GM12872 (cell line): ENCODE data around the gene FOSB.

Experiments
- CTCF ChIP-seq: IDR thresholded peaks from 3 replicates; pipeline ENCODE4 v1.5.1; 2011; ENCODE audit warnings: low read depth, mild to moderate bottlenecking, low read length, moderate library complexity; ENCODE audit not compliant: insufficient read depth

Gene FOSB

GRCh38 chr19:45469945-45470761, 2.4 kb downstream of the FOSB start:
- TF ChIP-seq CTCF: no peak

DNA sequence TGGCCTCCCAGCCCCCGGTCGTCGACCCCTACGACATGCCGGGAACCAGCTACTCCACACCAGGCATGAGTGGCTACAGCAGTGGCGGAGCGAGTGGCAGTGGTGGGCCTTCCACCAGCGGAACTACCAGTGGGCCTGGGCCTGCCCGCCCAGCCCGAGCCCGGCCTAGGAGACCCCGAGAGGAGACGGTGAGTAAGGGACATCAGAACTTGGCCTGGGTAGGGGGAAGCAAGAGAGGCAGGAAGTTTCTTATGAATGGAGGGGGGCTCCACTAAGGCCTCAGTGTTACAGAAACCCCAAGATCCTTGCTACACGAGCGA, 2.9 kb downstream of the FOSB start:
- TF ChIP-seq CTCF: no peak

DNA sequence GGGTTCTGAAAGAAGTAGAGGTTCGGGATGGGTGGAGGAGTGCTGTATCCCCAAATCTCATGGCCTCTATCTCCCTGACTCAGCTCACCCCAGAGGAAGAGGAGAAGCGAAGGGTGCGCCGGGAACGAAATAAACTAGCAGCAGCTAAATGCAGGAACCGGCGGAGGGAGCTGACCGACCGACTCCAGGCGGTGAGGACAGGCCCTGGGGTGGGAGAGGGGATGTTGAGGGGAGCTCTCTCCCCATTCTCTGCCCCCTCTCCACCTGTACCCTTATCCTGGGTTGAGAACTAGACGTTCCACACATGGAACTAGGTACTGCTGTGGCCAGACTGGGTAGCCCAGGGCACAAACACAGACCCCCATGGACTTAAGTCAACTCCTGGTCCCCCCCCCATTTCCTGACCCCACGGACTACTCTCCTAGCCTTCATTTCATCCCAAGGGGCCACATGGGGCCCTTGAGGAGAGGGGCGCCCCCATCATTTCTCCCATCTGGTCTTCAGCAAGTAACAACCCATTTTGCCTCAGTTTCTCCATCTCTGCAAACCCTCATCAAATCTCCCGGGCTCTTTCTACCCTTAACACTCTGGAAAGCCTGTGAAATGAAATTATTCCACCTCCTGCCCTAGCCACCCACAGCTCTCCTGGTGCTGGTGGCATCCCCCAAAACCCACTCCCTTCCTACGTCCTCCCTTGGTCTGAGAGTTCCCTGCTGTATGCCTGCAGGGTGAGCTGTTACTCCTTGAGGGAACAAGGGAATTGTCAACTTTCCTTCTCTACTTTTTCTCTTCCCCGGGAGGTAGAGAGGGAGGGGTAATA, 3.5 kb downstream of the FOSB start:
- no peak for TF ChIP-seq CTCF

DNA sequence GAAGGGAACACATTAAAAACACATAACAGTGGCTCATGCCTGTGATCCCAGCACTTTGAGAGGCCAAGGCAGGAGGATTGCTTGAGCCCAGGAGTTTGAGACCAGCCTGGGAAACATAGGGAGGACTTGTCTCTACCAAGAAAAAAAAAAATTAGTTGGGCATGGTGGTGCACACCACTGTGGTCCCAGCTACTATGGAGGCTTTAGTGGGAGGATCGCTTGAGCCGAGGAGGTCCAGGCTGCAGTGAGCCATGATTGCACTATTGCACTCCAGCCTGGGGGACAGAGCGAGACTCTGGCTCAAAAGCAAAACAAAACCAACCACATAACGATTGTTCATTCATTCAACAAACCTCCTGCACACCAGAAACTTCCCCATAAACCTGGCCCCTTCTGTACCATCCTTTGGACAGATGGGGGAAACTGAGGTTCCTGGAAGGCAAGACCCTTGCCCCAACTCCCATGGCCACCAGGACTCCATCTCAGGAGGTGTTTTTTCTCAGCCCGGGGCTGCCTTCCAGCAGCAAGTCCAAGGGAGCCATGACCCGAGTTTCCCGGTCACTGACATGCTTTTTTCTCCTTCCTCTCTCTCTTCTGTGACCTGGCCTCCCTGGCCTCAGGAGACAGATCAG, 4.3 kb downstream of the FOSB start:
- TF ChIP-seq CTCF: no peak

DNA sequence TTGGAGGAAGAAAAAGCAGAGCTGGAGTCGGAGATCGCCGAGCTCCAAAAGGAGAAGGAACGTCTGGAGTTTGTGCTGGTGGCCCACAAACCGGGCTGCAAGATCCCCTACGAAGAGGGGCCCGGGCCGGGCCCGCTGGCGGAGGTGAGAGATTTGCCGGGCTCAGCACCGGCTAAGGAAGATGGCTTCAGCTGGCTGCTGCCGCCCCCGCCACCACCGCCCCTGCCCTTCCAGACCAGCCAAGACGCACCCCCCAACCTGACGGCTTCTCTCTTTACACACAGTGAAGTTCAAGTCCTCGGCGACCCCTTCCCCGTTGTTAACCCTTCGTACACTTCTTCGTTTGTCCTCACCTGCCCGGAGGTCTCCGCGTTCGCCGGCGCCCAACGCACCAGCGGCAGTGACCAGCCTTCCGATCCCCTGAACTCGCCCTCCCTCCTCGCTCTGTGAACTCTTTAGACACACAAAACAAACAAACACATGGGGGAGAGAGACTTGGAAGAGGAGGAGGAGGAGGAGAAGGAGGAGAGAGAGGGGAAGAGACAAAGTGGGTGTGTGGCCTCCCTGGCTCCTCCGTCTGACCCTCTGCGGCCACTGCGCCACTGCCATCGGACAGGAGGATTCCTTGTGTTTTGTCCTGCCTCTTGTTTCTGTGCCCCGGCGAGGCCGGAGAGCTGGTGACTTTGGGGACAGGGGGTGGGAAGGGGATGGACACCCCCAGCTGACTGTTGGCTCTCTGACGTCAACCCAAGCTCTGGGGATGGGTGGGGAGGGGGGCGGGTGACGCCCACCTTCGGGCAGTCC, 5.0 kb downstream of the FOSB start:
- TF ChIP-seq CTCF: no peak

DNA sequence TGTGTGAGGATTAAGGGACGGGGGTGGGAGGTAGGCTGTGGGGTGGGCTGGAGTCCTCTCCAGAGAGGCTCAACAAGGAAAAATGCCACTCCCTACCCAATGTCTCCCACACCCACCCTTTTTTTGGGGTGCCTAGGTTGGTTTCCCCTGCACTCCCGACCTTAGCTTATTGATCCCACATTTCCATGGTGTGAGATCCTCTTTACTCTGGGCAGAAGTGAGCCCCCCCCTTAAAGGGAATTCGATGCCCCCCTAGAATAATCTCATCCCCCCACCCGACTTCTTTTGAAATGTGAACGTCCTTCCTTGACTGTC, 5.5 kb downstream of the FOSB start:
- no peak for TF ChIP-seq CTCF
